DOHH2 (cell line): ENCODE measurements around the gene MYZAP.

ENCODE experiments used
- EZH2phosphoT487 ChIP-seq: fragments of 200-600 bp; sonication (generic); IDR thresholded peaks from 2 replicates; pipeline ENCODE4 v1.6.1; 2017; ENCODE audit warnings: borderline replicate concordance, mild to moderate bottlenecking, antibody characterized with exemption, low read length, moderate library complexity, mixed read lengths
- TF ChIP-seq, protein P1 (sequence below): fragments of 200-600 bp; sonication (generic); IDR thresholded peaks from one replicate; pipeline ENCODE4 v1.5.1; 2014; ENCODE audit warnings: antibody characterized with exemption, mild to moderate bottlenecking, low read depth, low read length; ENCODE audit not compliant: poor library complexity, severe bottlenecking

DNA sequence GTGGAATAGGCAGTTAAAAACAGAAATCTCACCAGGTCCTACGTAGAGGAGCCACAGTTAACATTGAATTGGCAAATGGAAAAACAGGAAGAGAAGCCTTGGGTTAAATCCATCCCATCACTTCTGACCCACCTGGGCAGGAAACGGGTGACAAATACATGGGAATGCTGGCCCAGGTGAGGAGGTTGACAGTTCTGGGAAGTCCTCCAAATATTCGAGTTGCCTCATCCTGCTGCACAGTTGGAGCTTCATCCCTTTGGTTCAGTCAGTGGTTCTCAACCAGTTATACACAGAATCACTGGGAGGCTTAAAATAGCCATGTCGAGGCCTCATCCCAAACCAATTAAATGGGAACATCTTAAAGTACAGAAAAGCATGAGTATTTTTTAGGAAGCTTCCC is 5.3 kb downstream of the MYZAP start:
- TF ChIP-seq, protein P1, sequence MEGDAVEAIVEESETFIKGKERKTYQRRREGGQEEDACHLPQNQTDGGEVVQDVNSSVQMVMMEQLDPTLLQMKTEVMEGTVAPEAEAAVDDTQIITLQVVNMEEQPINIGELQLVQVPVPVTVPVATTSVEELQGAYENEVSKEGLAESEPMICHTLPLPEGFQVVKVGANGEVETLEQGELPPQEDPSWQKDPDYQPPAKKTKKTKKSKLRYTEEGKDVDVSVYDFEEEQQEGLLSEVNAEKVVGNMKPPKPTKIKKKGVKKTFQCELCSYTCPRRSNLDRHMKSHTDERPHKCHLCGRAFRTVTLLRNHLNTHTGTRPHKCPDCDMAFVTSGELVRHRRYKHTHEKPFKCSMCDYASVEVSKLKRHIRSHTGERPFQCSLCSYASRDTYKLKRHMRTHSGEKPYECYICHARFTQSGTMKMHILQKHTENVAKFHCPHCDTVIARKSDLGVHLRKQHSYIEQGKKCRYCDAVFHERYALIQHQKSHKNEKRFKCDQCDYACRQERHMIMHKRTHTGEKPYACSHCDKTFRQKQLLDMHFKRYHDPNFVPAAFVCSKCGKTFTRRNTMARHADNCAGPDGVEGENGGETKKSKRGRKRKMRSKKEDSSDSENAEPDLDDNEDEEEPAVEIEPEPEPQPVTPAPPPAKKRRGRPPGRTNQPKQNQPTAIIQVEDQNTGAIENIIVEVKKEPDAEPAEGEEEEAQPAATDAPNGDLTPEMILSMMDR = no peak
- TF ChIP-seq EZH2phosphoT487 = no peak
